Heart left ventricle (tissue), 16 donors: Measurements from ENCODE around the gene GPR37. TPM values are rescaled to one million over a fixed set of nuclear protein-coding genes. Genes with fewer than 3 reads are reported as not detected.

ENCODE experiments used
- ATAC-seq, 4 donors: fragments of 200-7000 bp; cut with Tn5 transposase; one replicate each; pipeline ENCODE4 v1.9.1; 2020 to 2022; ENCODE audit warnings: moderate library complexity in 4 of 4, mild to moderate bottlenecking in 3 of 4, moderate number of reproducible peaks in 1 of 4
- DNase-seq, 5 donors: peaks; one replicate each; pipeline ENCODE4 v3.0.0-alpha.2; 2020
- H3K27ac ChIP-seq, 12 donors: fragments of 200-600 bp; sonication (generic) in 4 of 12; one replicate each; pipeline versions ENCODE4 v1.5.0 to v1.8.0; 2016 to 2022; ENCODE audit warnings: mild to moderate bottlenecking in 2 of 12
- H3K27me3 ChIP-seq, 9 donors: fragments of 200-600 bp; sonication (generic) in 2 of 9; one replicate each; pipeline versions ENCODE4 v1.5.1 to v1.8.0; 2016 to 2022; ENCODE audit warnings: mild to moderate bottlenecking in 3 of 9
- H3K36me3 ChIP-seq, 9 donors: fragments of 200-600 bp; sonication (generic) in 2 of 9; one replicate each; pipeline versions ENCODE4 v1.5.0 to v1.8.0; 2018 to 2022; ENCODE audit warnings: mild to moderate bottlenecking in 2 of 9
- H3K4me1 ChIP-seq, 12 donors: fragments of 200-600 bp; sonication (generic) in 4 of 12; one replicate each; pipeline versions ENCODE4 v1.5.0 to v1.8.0; 2016 to 2022; ENCODE audit warnings: mild to moderate bottlenecking in 3 of 12
- H3K4me3 ChIP-seq, 12 donors: fragments of 200-600 bp; sonication (generic) in 4 of 12; one replicate each; pipeline versions ENCODE4 v1.5.0 to v1.8.0; 2017 to 2022; ENCODE audit warnings: mild to moderate bottlenecking in 9 of 12, moderate library complexity in 4 of 12
- H3K9me3 ChIP-seq, 12 donors: fragments of 200-600 bp; sonication (generic) in 4 of 12; one replicate each; pipeline versions ENCODE4 v1.5.0 to v1.8.0; 2016 to 2022; ENCODE audit warnings: mild to moderate bottlenecking in 1 of 12
- POLR2A ChIP-seq, 2 donors: fragments of 450-650 bp; IDR thresholded peaks; one replicate each; pipeline ENCODE4 v1.6.1; 2017; ENCODE audit warnings: antibody characterized with exemption in 2 of 2, mild to moderate bottlenecking in 2 of 2, moderate library complexity in 2 of 2
- WGBS, 4 donors: extraction: QIAGEN DNeasy Blood & Tissue Kit in 2 of 4; methylation state at CpG; one replicate each; pipeline versions ENCODE4 v1.1.5 to v1.1.7; 2013 to 2018; 5-methylcytosine and 5-hydroxymethylcytosine counted together
- intact Hi-C, 10 donors: fragments of 100-400 bp; cut with DNase I; formaldehyde crosslinking; loops; one replicate each; pipeline versions ENCODE4 v1.11.1 to v1.14.2; 2022
- polyA plus RNA-seq, 2 donors: library from polyadenylated mRNA; stranded (reverse); fragments of 200-250 nt; gene quantifications; one replicate each; pipeline ENCODE4 v1.2.3, GENCODE V29; 2013
- total RNA-seq, 9 donors: library from RNA; depleted of rRNA in 2 of 9; stranded (reverse); fragments of >200 nt in 2 of 9; fragmentation: NEBNext Ultra II Directional in 3 of 9; extraction: Animal tissue kit (Norgen Biotek cat#: 25700) in 3 of 9; gene quantifications; one replicate each; pipeline versions ENCODE4 v1.1.0 to v1.2.4, GENCODE V29; 2016 to 2023
- TF ChIP-seq, protein P1 (sequence below), 12 donors: fragments of 200-600 bp; sonication (generic) in 4 of 12; IDR thresholded peaks; one replicate each; pipeline versions ENCODE4 v1.5.0 to v1.8.0; 2018 to 2022; ENCODE audit warnings: antibody characterized with exemption in 12 of 12, mild to moderate bottlenecking in 5 of 12
- donor health status: ischemic (EF 13 %, LVEDD 7.1; RV severe dilation, severe dysfunction).
- donor health status: healthy with polysubstance abuse.
- donor health status: DM: no; HTN: yes; CAD: no.
- donor health status: DM: no; HTN: no; CAD: no.
- donor health status: ischemic (EF 25% LVEDD 6.9; RV normal size, moderate dysfunction).
- donor health status: ischemic (EF 25% LVEDD 5.7; RV mildly dilated, moderate dysfunction).
- donor health status: healthy.
- donor health status: DM: yes; HTN: yes; CAD: no.
- donor health status: ischemic (EF 35%, LVEDD 5.7; RV mildly dilated, moderate dysfunction).
- donor health status: nonischemic (EF 11% LVEDD 7.7; RV severe dilation, severe dysfunction).
- donor health status: DM: yes; HTN: yes; CAD: no.
- donor health status: PGD.
- donor health status: ischemic (EF 29% LVEDD 5.4; RV normal size, mild dysfunction).
- donor health status: nonischemic (EF 23%, LVEDD 6.1; RV moderate dilation, normal function).

GPR37 gene
- total and polyA plus RNA-seq, 11 donors = 0.01 to 0.48 (median 0.25) TPM; not detected in 8

DNA sequence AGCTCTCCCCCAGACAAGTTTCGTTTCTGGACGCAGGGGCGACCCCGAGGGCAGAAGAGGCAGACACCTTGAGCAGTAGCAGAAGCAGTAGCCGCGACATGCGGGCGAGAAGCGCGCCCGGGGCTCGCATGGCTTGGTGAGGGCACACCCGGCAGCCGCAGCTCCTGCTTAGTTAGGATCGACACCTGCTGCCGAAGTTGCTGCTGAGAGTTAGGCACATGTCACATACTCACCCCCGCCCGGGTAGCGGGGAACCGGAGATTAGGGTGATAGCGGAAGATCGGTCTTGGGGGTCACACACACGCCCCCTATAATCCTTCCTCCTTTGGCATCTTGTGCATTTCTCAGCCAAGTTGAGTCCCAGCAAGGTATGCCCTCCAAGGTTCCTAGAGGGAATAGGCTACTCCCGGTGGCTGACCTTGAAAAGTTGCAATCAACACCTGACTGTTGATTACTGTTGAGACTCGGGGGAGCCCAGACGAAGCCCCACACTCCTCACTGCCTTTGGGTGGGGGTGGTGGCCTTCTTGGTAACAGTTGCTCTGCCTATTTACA is 668 bp downstream of the GPR37 start:
- intact Hi-C loops = loop anchor here in 1 of 10 donors (5.0 kb wide), 1 partner anchor 588 kb away; no protein-coding TSS in a partner anchor
- TF ChIP-seq POLR2A (IDR thresholded peaks at IDR 0.05) = no peak
- TF ChIP-seq, protein P1, sequence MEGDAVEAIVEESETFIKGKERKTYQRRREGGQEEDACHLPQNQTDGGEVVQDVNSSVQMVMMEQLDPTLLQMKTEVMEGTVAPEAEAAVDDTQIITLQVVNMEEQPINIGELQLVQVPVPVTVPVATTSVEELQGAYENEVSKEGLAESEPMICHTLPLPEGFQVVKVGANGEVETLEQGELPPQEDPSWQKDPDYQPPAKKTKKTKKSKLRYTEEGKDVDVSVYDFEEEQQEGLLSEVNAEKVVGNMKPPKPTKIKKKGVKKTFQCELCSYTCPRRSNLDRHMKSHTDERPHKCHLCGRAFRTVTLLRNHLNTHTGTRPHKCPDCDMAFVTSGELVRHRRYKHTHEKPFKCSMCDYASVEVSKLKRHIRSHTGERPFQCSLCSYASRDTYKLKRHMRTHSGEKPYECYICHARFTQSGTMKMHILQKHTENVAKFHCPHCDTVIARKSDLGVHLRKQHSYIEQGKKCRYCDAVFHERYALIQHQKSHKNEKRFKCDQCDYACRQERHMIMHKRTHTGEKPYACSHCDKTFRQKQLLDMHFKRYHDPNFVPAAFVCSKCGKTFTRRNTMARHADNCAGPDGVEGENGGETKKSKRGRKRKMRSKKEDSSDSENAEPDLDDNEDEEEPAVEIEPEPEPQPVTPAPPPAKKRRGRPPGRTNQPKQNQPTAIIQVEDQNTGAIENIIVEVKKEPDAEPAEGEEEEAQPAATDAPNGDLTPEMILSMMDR (IDR thresholded peaks at IDR 0.05) = no peak
- H3K27me3 ChIP-seq = peaks cover 20 to 49% (median 38%) of the 10 kb centered on the region in 9 donors
- H3K9me3 ChIP-seq = no peaks in the 10 kb centered on the region
- peaks cover 0 to 24% (median 5%) of the 10 kb centered on the region in 12 donors for H3K4me1 ChIP-seq
- H3K27ac ChIP-seq = no peak overlapping the region
- DNase-seq (peak in 2 of 5 donors; percentile 8 to 58), ATAC-seq (peak in 3 of 4 donors; percentile 22 to 28 (median 27))
- WGBS, 4 donors = 0 to 7% (median 1%) methylated on average over 6 to 26 of the region's 26 CpGs
- peak overlapping the region; percentile 11 to 58 (median 46) for H3K4me3 ChIP-seq
- no peaks in the 10 kb centered on the region for H3K36me3 ChIP-seq

DNA sequence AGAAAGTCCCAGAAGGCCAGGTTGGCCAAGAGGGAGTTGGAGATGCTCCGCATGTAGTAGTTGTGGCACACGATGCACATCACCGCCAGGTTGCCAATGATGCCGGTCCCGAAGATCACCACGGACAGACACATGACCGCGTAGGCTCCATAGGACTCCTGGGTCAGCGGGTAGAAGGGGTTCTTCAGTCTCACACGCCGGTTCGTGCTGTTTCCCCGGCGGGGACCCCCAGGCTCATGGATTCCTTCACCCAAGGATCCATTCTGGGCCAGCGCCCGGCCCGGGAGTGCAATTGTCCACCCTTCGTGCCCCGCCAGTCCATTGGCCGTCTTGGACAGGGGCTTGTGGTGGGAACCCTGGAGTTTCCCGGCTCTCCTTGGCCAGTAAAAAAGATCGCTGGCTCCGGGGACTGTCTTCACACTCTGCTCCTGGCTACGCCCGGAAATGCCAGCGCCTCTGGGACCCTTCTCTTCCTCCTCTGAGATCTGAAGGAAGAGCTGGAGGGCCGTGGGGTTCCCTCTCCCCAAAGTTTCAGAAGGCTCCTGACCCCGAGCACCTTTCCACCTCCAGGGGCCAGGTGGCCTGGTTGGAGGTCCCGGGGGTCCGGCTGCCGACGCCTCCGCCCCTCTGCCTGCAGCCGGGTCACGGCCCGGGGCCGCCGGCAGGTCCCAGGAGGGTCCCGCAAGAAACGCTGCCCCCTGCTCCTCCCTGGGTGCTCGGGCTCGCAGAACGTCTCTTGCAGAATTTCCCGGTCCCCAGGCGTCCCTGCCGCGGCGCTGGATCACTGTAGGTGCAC is 1.3 kb downstream of the GPR37 start:
- DNase-seq (no peak), ATAC-seq (no peak)
- Histone ChIP-seq H3K4me3 (peak overlapping the region; percentile 11 to 58 (median 44)), H3K27me3 (peaks cover 20 to 51% (median 38%) of the 10 kb centered on the region in 9 donors), H3K4me1 (peaks cover 0 to 24% (median 5%) of the 10 kb centered on the region in 12 donors), H3K36me3 (no peaks in the 10 kb centered on the region), H3K27ac (no peak overlapping the region), H3K9me3 (no peaks in the 10 kb centered on the region)
- intact Hi-C loops = no loop called here
- WGBS, 4 donors = 7 to 17% (median 8%) methylated on average over 14 to 48 of the region's 48 CpGs
- TF ChIP-seq, protein P1 (IDR thresholded peaks at IDR 0.05) = no peak
- TF ChIP-seq POLR2A (IDR thresholded peaks at IDR 0.05) = no peak

DNA sequence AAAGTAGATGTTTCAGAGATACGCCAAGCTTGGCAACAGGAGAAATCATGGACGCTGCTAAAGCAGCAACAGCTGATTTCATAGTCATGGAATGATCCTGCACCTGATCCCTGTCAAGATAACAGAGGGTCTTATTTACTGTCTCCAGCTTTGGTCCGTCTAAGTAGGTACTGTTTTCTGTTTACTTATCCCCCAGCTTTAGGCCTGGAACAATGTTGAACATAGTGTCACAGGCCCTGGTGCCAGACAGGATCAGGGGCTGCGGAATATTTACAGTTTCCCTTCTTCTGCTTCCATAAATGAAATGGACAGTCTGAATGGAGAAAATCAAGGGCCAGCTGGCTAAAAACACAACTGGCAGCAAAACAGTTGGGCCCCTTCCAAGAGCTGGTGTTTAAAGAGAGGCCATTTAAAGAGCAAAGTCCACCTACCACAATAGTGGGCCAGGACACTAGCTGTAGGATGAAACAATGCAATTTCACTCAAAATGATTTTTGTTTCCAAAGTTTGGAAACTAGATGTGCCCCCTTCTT is 2.9 kb downstream of the GPR37 start:
- intact Hi-C loops = no loop called here
- 66 to 75% (median 67%) methylated on average over 4 of the region's 4 CpGs for WGBS, 4 donors
- H3K4me1 ChIP-seq = peaks cover 0 to 24% (median 5%) of the 10 kb centered on the region in 12 donors
- H3K36me3 ChIP-seq = no peaks in the 10 kb centered on the region
- no peaks in the 10 kb centered on the region for H3K9me3 ChIP-seq
- ATAC-seq (no peak), DNase-seq (no peak)
- H3K27ac ChIP-seq = no peak overlapping the region
- H3K4me3 ChIP-seq = no peak overlapping the region
- TF ChIP-seq, protein P1 (IDR thresholded peaks at IDR 0.05) = no peak
- no peak for TF ChIP-seq POLR2A (IDR thresholded peaks at IDR 0.05)
- H3K27me3 ChIP-seq = peaks cover 20 to 54% (median 38%) of the 10 kb centered on the region in 9 donors

DNA sequence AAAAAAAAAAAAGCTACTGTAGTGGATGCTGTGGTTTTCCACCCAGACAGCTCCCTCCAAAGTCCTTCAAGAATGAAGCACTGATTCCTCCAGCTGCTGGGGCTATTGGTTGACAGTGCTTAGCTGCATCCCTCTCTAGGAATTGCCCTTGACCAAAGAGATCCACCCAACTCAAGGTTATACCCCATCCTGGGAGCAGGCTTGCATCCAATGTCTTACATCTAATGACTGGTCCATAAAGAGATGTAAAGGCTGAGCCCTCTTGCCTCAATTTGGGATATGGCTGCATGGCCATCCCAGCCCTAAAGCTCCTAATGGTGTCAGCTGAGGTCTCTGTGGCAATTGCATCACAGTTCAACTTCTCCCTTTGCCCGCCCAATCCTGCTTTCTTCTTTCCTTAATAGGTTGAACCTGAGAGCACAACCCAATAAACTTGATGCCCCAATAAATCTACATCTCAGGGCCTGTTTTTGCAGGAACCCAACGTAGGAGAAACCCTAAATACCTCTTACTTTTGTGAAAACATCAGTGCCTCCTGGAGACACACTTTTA is 4.4 kb downstream of the GPR37 start:
- peaks cover 0 to 24% (median 5%) of the 10 kb centered on the region in 12 donors for H3K4me1 ChIP-seq
- H3K9me3 ChIP-seq = no peaks in the 10 kb centered on the region
- WGBS, 4 donors = 72 to 92% (median 79%) methylated on average over 2 of the region's 2 CpGs
- H3K27me3 ChIP-seq = peaks cover 20 to 51% (median 36%) of the 10 kb centered on the region in 9 donors
- DNase-seq = no peak
- TF ChIP-seq POLR2A (IDR thresholded peaks at IDR 0.05) = no peak
- TF ChIP-seq, protein P1 (IDR thresholded peaks at IDR 0.05) = no peak
- H3K36me3 ChIP-seq = no peaks in the 10 kb centered on the region
- no peak overlapping the region for H3K27ac ChIP-seq
- ATAC-seq = no peak
- intact Hi-C loops = no loop called here
- no peak overlapping the region for H3K4me3 ChIP-seq
